NCI-H1417 (cell line): ENCODE data around the gene REM1.
"Not testable (repeated sequence)": the region's sequence is repeated elsewhere in the genome, so short reads cannot be mapped to it uniquely, and the experiment has no call there.

Experiments
- DNase-seq, 3 experiments: peaks; one replicate each; lab custom pipeline; 2025; lab: John Stamatoyannopoulos, UW

Gene REM1

DNA sequence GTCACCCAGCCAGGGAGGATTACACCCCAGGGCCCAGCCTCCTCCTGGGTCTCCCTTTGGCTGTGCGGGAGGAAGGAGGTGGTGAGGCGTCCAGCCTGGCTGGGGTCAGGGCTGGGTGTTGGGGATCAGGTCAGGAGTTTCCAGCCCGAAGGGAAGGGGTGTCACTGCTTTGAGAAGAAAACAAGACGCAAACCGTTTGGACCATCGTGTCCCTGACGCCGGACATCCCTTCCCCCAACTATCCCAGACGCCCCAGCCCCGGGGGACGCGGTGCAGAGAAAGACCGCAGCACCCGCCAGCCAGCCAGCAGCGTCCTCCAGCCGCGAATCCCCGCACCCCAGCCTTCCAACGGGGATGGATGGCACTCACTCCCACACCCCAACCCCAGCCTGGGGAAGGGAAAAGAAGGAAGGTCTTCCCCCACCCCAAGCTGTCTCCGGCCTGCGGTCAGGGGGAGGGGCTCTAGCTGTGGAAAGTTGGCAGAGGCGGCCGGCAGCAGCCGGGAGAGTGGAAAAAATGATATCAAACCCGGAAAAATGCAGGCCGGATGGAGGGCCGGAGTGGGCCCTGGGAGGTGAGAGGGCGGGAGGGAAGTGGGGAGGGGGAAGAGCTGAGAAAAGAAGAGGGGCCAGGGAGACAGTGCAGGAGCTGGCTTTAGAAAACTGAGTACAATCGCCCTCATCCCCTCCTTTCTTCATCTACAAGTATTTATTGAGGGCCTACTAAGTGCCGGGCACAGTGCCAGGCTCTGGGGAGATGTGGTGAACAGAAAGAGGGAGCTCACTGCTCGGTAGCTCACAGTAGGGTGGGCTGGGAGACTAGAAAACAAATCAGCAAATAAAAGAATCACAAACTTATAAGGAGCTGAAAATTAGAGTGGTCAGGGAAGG, 10.6 kb downstream of the REM1 start:
- DNase-seq = no peak

DNA sequence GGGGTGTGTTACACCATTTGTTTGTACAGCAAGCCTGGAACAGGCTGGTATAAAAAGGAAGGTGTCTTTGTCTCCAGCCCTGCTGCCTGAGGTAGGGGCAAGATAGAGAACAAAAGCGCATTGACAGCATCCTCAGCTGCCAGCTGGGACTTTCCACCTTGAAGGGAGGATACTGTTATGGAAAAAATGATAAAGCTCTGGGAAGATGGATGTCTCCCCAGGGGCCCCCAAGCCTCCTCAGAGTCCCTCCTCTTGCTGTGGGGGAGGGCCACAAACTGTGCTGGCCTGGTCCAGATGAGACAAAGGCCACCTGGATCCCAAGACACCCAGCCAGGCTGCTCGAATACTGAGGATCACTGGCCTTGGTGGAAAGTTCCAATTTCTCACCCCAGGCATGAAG, 13.0 kb downstream of the REM1 start:
- peak in 1 of 3 experiments; percentile 20 for DNase-seq

- no peak for DNase-seq
Observed at GRCh38 chr20:31489152-31489551, 14.1 kb downstream of the REM1 start.

DNA sequence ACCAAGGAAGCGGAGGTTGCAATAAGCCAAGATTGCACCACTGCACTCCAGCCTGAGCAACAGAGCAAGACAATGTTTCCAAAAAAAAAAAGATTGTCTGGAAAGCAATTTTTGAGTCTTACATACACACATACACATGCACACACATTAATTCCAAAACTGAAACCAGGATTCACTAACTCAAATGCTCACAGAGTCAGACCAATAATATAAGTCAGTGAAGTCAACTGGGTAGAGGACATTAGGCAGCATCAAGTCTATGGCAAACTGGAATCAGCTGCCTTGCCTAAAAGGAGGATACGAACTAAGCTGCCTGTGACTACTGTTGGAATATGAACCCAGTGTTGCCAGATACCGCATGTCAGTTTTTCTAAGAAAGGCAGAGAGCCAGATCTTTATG, 15.7 kb downstream of the REM1 start:
- no peak for DNase-seq

DNA sequence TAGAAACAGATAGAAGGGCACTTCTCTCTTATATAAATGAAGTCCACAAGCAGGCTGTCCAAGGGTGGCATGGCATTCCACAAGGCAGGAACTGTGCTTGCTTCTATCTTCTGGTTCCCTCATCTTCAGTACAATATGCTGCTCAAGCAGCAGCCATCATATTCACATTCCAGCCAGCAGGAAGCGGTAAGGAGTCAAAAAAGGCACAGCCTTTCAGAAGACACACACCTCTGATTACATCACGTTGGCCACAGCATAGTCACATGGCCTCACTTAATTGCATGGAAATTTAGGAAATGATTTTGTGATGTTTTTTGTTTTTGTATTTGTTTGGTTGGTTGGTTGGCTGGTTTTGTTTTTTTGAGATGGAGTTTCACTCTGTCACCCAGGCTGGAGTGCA, 19.0 kb downstream of the REM1 start:
- peak in 2 of 3 experiments; percentile 18 to 34 for DNase-seq

DNA sequence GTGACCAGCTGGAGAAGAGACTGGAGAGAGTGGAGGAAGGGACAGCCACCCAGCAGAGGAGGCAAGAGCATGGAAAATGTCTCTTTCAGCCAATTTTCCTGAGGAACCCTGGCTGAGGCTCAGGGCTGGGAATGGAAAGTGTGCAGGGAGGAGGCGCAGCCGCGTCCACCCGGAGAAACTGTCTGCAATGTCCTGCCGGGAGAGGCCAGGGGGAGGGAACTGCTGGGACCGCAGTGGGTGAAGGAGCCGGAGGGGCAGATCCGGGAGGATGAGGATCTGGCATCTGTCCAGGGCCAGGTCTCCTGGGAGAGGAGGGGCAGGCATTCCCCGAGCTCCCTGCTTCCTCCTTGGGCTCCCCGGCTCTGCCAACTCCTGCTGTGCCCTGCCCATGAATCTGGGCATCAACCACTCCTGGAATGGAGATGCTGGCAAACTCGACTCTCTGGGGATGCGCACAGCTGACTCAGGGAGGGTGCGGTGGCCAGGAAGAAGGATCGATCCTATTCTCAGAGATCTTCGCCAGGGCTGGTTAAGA, 21.7 kb downstream of the REM1 start:
- DNase-seq = peak in 1 of 3 experiments; percentile 38

DNA sequence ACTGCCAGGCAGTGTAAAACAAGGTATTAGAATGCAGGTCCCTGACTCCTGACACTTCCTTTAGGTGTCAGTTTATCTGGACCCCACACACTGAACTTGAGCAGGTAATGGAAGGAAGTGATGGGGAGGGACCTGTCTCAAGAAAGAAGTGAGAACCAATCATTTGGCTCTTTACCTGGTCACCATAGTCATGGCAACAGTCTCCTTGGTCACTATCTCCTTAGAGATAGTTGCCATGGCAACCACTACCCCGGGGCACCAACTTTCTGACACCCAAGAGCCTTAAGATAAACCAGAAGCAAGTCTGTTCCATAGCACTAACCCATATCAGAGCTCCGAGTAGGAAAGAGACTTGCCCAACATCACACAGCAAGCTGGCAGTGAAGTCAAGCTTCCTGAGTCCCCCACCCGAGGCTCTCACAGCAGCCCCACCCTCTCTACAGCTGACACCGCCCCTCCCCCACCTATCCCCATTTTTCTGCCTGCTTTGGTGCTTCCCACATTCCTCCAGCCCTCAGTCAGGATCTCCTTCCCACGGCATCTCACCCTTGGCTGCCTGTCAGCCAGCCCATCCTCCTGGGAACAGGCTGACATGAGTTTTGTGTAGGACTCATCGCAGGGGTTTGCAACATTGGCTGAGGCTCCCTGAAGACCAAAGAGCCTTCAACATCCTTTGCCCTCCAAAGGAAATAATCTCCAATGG, 22.9 kb downstream of the REM1 start:
- peak in 1 of 3 experiments; percentile 54 for DNase-seq

DNA sequence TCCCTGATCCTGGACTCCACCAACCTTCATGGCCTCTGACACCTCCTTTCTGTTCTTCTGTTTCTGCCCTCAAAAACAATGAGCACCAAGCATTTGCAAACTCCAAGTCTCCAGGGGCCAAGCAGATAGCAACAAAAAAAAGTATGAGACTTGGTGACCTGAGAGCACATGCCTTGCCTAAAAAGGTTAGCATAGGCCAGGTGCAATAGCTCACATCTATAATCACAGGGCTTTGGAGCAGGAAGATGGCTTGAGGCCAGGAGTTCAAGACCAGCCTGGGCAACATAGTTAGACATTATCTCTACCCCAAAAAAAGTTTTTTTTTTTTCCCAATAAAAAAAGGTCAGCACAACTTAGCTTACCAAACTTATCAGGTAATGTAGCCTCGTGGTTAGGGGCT, 25.4 kb downstream of the REM1 start:
- DNase-seq = no peak

DNA sequence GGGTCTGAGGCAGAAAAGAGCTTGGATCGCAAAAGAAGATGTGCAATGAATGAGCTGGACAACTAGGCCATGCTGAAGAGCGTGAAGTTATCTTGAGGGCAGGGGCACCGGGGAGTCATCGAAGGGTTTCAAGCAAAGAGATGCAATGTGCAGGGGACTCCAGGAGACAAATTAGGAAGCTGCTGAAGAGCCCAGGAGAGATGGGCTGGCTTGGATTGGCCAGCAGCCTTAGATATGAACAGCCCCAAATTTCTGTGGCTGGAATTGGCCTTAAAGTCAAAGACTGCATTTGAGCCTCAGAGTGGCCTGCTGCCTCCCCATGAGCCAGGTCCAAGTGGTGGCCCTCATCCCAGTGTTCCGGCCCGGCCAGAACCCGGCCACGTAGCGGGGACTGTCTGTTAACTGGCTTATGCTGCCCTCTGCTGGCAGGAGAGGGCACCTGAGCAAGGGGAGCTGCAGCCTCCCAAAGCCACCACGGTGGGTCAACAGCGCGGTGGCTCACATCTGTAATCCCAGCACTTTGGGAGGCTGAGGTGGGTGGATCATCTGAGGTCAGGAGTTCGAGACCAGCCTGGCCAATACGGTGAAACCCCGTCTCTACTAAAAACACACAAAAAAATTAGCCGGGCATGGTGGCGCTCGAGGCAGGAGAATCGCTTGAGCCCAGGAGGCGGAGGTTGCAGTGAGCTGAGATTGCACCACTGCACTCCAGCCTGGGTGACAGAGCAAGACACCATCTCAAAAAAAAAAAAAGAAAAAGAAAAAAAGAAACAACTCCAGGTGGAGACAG, 28.0 kb downstream of the REM1 start:
- peak; percentile 67 to 88 (median 80) for DNase-seq

GRCh38 chr20:31505903-31506302, 30.8 kb downstream of the REM1 start:
- no peak for DNase-seq

DNA sequence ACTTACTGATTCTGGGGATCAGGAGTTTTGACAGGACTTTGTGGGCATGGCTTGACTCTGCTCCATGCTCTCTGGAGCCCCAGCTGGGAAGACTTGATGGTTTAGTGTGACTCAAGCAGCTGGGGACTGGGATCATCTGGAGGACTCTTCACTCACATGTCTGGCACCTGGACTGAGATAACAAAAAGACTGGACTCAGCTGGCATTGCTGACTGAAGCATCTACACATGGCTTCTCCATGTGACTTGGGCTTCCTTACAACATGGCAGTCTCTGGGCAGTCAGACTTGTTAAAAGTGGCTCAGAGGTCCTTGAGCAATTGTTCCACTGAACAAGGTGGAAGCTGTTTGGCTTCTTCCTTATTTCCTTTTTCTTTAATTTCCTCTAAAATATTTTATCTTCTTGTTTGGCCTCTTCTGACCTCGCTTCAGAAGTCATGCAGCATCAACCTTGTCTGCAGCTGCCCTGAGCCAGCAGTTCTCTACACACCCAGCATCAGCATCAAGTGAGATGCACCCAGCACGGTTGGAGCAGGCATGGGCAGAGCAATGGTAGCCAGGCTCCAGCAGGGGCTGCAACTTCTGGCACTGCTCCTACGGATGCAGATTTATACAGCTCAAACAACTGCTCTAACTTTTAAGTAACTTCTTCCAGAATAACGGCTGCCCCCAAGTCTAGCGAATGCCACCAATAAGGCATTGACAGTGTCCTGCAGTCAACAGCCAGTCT, 33.6 kb downstream of the REM1 start:
- no peak for DNase-seq

GRCh38 chr20:31514154-31515071, 39.3 kb downstream of the REM1 start, which contains the start of gene HM13:
HM13 (plus strand) TSS chr20:31514442; CDS start chr20:31514552, 110 bp downstream.
- peak; percentile 97 for DNase-seq

DNA sequence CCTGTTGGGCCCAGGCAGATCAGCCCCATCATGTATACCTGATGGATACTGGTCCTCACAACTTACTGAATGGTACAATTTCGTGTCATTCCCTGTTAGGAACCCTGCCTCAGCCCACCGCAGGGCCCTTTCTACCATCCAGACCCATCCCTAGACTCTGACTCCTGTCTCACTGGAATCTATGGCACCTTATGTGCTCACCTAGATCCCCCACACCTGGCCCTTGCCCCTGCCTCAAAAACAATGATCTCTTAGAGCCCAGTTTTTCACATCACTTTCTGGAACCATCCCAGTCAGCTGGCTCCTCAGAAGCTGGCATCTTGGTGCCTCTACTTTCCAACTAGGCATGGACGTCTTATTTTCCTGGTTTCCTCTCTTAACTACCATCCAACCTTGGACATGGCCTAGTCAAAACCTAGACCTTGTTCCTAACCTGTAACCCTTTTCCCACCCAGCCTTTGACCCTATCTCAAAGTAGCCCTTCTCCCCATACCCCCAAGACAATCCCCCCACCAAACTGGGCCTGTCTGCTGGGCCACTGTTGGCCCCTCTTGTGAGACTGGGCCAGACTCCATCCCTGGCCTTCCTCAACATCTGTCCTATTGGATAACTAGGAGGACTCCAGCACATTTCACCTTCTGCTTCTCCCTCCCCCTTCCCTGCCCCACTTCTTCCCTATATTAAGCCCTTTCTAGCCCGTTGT, 40.1 kb downstream of the REM1 start:
- DNase-seq = no peak

- no peak for DNase-seq
Observed at GRCh38 chr20:31515775-31516107, 40.7 kb downstream of the REM1 start.

DNA sequence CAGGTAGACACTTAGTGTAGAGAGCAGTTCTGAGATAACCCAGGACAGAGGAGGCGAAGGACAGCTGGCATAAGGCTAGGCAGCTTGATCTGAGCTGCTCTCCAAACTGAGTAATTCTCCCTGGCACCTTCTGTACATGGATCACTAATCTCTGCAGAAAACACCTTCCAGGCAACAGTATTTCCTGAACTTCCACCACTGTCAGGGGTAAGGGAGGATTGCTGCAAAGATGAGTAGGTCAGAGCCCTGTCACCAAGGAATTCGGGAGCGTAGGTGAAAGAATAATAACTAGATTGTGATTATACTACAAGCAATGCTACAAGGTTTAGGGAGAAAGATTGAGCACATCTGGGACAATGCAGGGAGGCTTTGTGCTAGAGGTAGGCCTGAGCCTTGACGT, 41.1 kb downstream of the REM1 start:
- DNase-seq = no peak

- no peak for DNase-seq
Observed at GRCh38 chr20:31516651-31517050, 41.6 kb downstream of the REM1 start.

DNA sequence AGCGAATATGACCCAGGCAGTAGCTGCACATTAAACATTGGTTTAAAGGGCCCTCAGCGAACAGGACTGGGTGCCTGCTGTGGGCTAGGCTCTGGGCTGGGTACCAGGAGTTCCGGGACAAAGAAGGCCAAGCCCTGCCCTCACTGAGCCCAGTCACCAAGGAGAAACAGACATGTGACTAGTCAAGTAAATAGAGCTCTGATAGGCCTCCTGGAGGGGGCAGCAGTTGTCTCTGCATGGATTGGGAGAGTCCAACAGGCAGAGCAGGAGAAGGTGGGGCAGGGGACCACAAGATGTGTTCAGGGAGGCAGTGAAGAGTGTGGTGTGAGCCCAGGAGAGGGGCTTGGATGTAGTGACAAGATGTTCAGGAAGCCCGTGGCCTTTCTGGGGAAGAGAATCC, 42.3 kb downstream of the REM1 start:
- peak in 2 of 3 experiments; percentile 12 to 30 for DNase-seq

GRCh38 chr20:31521267-31521666, 46.2 kb downstream of the REM1 start:
- not testable (repeated sequence) for DNase-seq

DNA sequence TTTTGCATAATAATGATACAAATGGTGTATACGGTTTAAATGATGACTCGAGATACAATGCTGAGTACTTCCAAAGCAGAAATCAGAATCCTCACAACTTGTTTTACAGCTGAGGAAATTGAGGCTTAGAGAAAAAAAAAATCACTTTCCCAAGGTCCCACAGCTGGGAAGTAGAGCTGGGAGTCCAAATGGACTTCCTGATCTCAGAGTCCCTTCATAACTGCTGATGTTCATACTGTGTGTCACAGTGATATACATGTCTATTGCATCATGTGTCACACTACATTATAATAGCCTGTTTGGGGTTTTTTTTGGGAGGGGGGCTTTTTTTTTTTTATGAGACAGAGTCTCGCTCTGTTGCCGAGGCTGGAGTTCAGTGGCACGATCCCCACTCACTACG, 47.6 kb downstream of the REM1 start:
- no peak for DNase-seq
